ENCODE results near the gene RHOC.

- TF ChIP-seq, protein P1, sequence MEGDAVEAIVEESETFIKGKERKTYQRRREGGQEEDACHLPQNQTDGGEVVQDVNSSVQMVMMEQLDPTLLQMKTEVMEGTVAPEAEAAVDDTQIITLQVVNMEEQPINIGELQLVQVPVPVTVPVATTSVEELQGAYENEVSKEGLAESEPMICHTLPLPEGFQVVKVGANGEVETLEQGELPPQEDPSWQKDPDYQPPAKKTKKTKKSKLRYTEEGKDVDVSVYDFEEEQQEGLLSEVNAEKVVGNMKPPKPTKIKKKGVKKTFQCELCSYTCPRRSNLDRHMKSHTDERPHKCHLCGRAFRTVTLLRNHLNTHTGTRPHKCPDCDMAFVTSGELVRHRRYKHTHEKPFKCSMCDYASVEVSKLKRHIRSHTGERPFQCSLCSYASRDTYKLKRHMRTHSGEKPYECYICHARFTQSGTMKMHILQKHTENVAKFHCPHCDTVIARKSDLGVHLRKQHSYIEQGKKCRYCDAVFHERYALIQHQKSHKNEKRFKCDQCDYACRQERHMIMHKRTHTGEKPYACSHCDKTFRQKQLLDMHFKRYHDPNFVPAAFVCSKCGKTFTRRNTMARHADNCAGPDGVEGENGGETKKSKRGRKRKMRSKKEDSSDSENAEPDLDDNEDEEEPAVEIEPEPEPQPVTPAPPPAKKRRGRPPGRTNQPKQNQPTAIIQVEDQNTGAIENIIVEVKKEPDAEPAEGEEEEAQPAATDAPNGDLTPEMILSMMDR (IDR thresholded peaks at IDR 0.05): no peak
- TF ChIP-seq POLR2A (IDR thresholded peaks at IDR 0.05): no peak
Measured at GRCh38 chr1:112675728-112676381, 31.1 kb downstream of the RHOC start.
